Body of pancreas (tissue), 4 donors: ENCODE measurements around the gene COG3.
"Not testable (repeated sequence)": the region's sequence is repeated elsewhere in the genome, so short reads cannot be mapped to it uniquely, and the experiment has no call there.

ENCODE experiments used
- CTCF ChIP-seq, 7 experiments: fragments of 450-650 bp in 4 of 7; fragments of 200-600 bp in 3 of 7; sonication (generic) in 3 of 7; IDR thresholded peaks; one replicate each; pipeline ENCODE4 v1.5.1; 2016 to 2019; ENCODE audit warnings: antibody characterized with exemption in 7 of 7
- POLR2A ChIP-seq, 3 donors: fragments of 450-650 bp; IDR thresholded peaks; one replicate each; pipeline ENCODE4 v1.6.1; 2016; ENCODE audit warnings: antibody characterized with exemption in 3 of 3, mild to moderate bottlenecking in 2 of 3

- TF ChIP-seq CTCF, POLR2A (IDR thresholded peaks at IDR 0.05): not testable (repeated sequence)
Observed at GRCh38 chr13:45419389-45419788, 45.4 kb upstream of the COG3 start.
